Dedifferentiated amniotic fluid mesenchymal stem cell (primary cell): ENCODE measurements around the gene PCLO.
"Not testable (repeated sequence)": the region's sequence is repeated elsewhere in the genome, so short reads cannot be mapped to it uniquely, and the experiment has no call there.

Experiments
- DNase-seq: peaks from one replicate; pipeline ENCODE4 v3.0.0-alpha.2; 2016; ENCODE audit errors: extremely low spot score

Gene PCLO

GRCh38 chr7:82964150-82964882 lies 198.4 kb downstream of the PCLO start:
- no peak for DNase-seq

GRCh38 chr7:82961240-82961639 lies 201.4 kb downstream of the PCLO start:
- DNase-seq = no peak

- no peak for DNase-seq
Measured at GRCh38 chr7:82959528-82959927, 203.2 kb downstream of the PCLO start.

- DNase-seq = no peak
Measured at GRCh38 chr7:82957521-82957920, 205.2 kb downstream of the PCLO start.

- DNase-seq = no peak
Measured at GRCh38 chr7:82953324-82954027, 209.2 kb downstream of the PCLO start.

- no peak for DNase-seq
Measured at GRCh38 chr7:82950436-82950835, 212.2 kb downstream of the PCLO start.

- no peak for DNase-seq
Measured at GRCh38 chr7:82945480-82945879, 217.2 kb downstream of the PCLO start.

GRCh38 chr7:82945056-82945455 lies 217.6 kb downstream of the PCLO start:
- DNase-seq = no peak

- no peak for DNase-seq
Measured at GRCh38 chr7:82932516-82932915, 230.2 kb downstream of the PCLO start.

- DNase-seq = no peak
Measured at GRCh38 chr7:82926477-82926876, 236.2 kb downstream of the PCLO start.

- DNase-seq = no peak
Measured at GRCh38 chr7:82925331-82925730, 237.4 kb downstream of the PCLO start.

- DNase-seq = no peak
Measured at GRCh38 chr7:82906502-82906901, 256.2 kb downstream of the PCLO start.

GRCh38 chr7:82904871-82905270 lies 257.8 kb downstream of the PCLO start:
- no peak for DNase-seq

- DNase-seq = not testable (repeated sequence)
Measured at GRCh38 chr7:82901098-82901497, 261.6 kb downstream of the PCLO start.

- DNase-seq = no peak
Measured at GRCh38 chr7:82897500-82897899, 265.2 kb downstream of the PCLO start.

GRCh38 chr7:82894341-82894740 lies 268.3 kb downstream of the PCLO start:
- not testable (repeated sequence) for DNase-seq

- DNase-seq = no peak
Measured at GRCh38 chr7:82886324-82886723, 276.4 kb downstream of the PCLO start.

GRCh38 chr7:82865856-82866255 lies 296.8 kb downstream of the PCLO start:
- DNase-seq = no peak

GRCh38 chr7:82859106-82859850 lies 303.4 kb downstream of the PCLO start:
- DNase-seq = no peak

- no peak for DNase-seq
Measured at GRCh38 chr7:82851121-82851520, 311.6 kb downstream of the PCLO start.

- DNase-seq = no peak
Measured at GRCh38 chr7:82841828-82842227, 320.9 kb downstream of the PCLO start.

- DNase-seq = no peak
Measured at GRCh38 chr7:82840061-82840460, 322.6 kb downstream of the PCLO start.

- no peak for DNase-seq
Measured at GRCh38 chr7:82839555-82839954, 323.1 kb downstream of the PCLO start.
